ENCODE measurements around the gene HK1.
"Not testable (repeated sequence)": the region's sequence is repeated elsewhere in the genome, so short reads cannot be mapped to it uniquely, and the experiment has no call there.

HK1 gene

GRCh38 chr10:69331161-69331560 is 52.9 kb downstream of the HK1 start:
- DNase-seq = no peak

- no peak for DNase-seq
These were observed 54.1 kb downstream of the HK1 start for GRCh38 chr10:69332278-69333010.

GRCh38 chr10:69333205-69333604 is 54.9 kb downstream of the HK1 start:
- no peak for DNase-seq

GRCh38 chr10:69333865-69334301 is 55.6 kb downstream of the HK1 start:
- not testable (repeated sequence) for DNase-seq

GRCh38 chr10:69334302-69335062 is 56.2 kb downstream of the HK1 start:
- no peak for DNase-seq

- DNase-seq = no peak
These were observed 56.8 kb downstream of the HK1 start for GRCh38 chr10:69335063-69335587.

- DNase-seq = no peak
These were observed 57.3 kb downstream of the HK1 start for GRCh38 chr10:69335613-69336012.

- DNase-seq = no peak
These were observed 58.6 kb downstream of the HK1 start for GRCh38 chr10:69336952-69337295.

- no peak for DNase-seq
These were observed 59.2 kb downstream of the HK1 start for GRCh38 chr10:69337296-69338132.

- DNase-seq = no peak
These were observed 59.8 kb downstream of the HK1 start for GRCh38 chr10:69338133-69338456.

- DNase-seq = no peak
These were observed 60.5 kb downstream of the HK1 start for GRCh38 chr10:69338547-69339450.

GRCh38 chr10:69340695-69341094 is 62.4 kb downstream of the HK1 start:
- DNase-seq = no peak

- no peak for DNase-seq
These were observed 65.6 kb downstream of the HK1 start for GRCh38 chr10:69343905-69344304.

- DNase-seq = no peak
These were observed 66.4 kb downstream of the HK1 start for GRCh38 chr10:69344591-69345252.

GRCh38 chr10:69345402-69345801 is 67.1 kb downstream of the HK1 start:
- no peak for DNase-seq

GRCh38 chr10:69345890-69346474 is 67.7 kb downstream of the HK1 start:
- DNase-seq = no peak

- DNase-seq = no peak
These were observed 68.5 kb downstream of the HK1 start for GRCh38 chr10:69346776-69347175.

GRCh38 chr10:69348816-69349541 is 70.7 kb downstream of the HK1 start:
- DNase-seq = peak; percentile 66

GRCh38 chr10:69349542-69349888 is 71.2 kb downstream of the HK1 start:
- no peak for DNase-seq

- DNase-seq = no peak
These were observed 73.3 kb downstream of the HK1 start for GRCh38 chr10:69351589-69351988.
